ENCODE measurements around the gene PKN3. TPM values are rescaled to one million over a fixed set of nuclear protein-coding genes. Genes with fewer than 3 reads are reported as not detected.

Gene PKN3
- total and polyA plus RNA-seq, 2 of the 13 experiments (the other 11 are each of a cell fraction or from before 2014, with no cell fraction given): 10.5 to 13.2 TPM

- TF ChIP-seq, protein P1, sequence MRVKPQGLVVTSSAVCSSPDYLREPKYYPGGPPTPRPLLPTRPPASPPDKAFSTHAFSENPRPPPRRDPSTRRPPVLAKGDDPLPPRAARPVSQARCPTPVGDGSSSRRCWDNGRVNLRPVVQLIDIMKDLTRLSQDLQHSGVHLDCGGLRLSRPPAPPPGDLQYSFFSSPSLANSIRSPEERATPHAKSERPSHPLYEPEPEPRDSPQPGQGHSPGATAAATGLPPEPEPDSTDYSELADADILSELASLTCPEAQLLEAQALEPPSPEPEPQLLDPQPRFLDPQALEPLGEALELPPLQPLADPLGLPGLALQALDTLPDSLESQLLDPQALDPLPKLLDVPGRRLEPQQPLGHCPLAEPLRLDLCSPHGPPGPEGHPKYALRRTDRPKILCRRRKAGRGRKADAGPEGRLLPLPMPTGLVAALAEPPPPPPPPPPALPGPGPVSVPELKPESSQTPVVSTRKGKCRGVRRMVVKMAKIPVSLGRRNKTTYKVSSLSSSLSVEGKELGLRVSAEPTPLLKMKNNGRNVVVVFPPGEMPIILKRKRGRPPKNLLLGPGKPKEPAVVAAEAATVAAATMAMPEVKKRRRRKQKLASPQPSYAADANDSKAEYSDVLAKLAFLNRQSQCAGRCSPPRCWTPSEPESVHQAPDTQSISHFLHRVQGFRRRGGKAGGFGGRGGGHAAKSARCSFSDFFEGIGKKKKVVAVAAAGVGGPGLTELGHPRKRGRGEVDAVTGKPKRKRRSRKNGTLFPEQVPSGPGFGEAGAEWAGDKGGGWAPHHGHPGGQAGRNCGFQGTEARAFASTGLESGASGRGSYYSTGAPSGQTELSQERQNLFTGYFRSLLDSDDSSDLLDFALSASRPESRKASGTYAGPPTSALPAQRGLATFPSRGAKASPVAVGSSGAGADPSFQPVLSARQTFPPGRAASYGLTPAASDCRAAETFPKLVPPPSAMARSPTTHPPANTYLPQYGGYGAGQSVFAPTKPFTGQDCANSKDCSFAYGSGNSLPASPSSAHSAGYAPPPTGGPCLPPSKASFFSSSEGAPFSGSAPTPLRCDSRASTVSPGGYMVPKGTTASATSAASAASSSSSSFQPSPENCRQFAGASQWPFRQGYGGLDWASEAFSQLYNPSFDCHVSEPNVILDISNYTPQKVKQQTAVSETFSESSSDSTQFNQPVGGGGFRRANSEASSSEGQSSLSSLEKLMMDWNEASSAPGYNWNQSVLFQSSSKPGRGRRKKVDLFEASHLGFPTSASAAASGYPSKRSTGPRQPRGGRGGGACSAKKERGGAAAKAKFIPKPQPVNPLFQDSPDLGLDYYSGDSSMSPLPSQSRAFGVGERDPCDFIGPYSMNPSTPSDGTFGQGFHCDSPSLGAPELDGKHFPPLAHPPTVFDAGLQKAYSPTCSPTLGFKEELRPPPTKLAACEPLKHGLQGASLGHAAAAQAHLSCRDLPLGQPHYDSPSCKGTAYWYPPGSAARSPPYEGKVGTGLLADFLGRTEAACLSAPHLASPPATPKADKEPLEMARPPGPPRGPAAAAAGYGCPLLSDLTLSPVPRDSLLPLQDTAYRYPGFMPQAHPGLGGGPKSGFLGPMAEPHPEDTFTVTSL (CRISPR knock-in tag; IDR thresholded peaks at IDR 0.05; ENCODE audit: borderline replicate concordance): peak; percentile 46; the same call in 1 of the 2 replicates
- TF ChIP-seq ZNF446 (CRISPR knock-in tag; IDR thresholded peaks at IDR 0.05) (no peak; the same call in 1 of the 2 replicates), ZNF138 (CRISPR knock-in tag; IDR thresholded peaks at IDR 0.05; ENCODE audit: low read depth) (0 out of 2 replicates have a peak, but pooled peaks have one; percentile 77), HOXA9 (CRISPR knock-in tag; IDR thresholded peaks at IDR 0.05; ENCODE audit: borderline replicate concordance) (no peak), HDAC6 (IDR thresholded peaks at IDR 0.05; ENCODE audit: low read depth, low read length) (no peak), ZNF720 (CRISPR knock-in tag; IDR thresholded peaks at IDR 0.05) (no peak), ZNF44 (CRISPR knock-in tag; IDR thresholded peaks at IDR 0.05) (peak; percentile 86; the same call in 1 of the 2 replicates), PLRG1 (conservative IDR thresholded peaks at IDR 0.05) (no peak), PAWR (CRISPR knock-in tag; IDR thresholded peaks at IDR 0.05; ENCODE audit: borderline replicate concordance) (no peak), DR1 (CRISPR knock-in tag; IDR thresholded peaks at IDR 0.05) (no peak; the same call in none of the 2 replicates), ZNF501 (CRISPR knock-in tag; IDR thresholded peaks at IDR 0.05) (peak; percentile 95), CREB1 (IDR thresholded peaks at IDR 0.05) (peak; percentile 79), CREB1 (CRISPR knock-in tag; IDR thresholded peaks at IDR 0.05) (peak; percentile 83)
- TF ChIP-seq, protein P2, sequence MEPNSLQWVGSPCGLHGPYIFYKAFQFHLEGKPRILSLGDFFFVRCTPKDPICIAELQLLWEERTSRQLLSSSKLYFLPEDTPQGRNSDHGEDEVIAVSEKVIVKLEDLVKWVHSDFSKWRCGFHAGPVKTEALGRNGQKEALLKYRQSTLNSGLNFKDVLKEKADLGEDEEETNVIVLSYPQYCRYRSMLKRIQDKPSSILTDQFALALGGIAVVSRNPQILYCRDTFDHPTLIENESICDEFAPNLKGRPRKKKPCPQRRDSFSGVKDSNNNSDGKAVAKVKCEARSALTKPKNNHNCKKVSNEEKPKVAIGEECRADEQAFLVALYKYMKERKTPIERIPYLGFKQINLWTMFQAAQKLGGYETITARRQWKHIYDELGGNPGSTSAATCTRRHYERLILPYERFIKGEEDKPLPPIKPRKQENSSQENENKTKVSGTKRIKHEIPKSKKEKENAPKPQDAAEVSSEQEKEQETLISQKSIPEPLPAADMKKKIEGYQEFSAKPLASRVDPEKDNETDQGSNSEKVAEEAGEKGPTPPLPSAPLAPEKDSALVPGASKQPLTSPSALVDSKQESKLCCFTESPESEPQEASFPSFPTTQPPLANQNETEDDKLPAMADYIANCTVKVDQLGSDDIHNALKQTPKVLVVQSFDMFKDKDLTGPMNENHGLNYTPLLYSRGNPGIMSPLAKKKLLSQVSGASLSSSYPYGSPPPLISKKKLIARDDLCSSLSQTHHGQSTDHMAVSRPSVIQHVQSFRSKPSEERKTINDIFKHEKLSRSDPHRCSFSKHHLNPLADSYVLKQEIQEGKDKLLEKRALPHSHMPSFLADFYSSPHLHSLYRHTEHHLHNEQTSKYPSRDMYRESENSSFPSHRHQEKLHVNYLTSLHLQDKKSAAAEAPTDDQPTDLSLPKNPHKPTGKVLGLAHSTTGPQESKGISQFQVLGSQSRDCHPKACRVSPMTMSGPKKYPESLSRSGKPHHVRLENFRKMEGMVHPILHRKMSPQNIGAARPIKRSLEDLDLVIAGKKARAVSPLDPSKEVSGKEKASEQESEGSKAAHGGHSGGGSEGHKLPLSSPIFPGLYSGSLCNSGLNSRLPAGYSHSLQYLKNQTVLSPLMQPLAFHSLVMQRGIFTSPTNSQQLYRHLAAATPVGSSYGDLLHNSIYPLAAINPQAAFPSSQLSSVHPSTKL (CRISPR knock-in tag; IDR thresholded peaks at IDR 0.05): peak; percentile 54
Measured at GRCh38 chr9:128656416-128657343, 45.6 kb upstream of the PKN3 start, which contains the start of gene DYNC2I2 (continued).
